Naive thymus-derived CD8-positive, alpha-beta T cell (primary cell): ENCODE data around the gene RGMB. TPM values are rescaled to one million over a fixed set of nuclear protein-coding genes. Genes with fewer than 3 reads are reported as not detected.
"Not testable (repeated sequence)": the region's sequence is repeated elsewhere in the genome, so short reads cannot be mapped to it uniquely, and the experiment has no call there.

Experiments used
- ATAC-seq, 2 donors: fragments of 150-1000 bp; cut with Tn5 transposase in 1 of 2; sonication (Bioruptor Pico), chemical (Tn5 transposase) in 1 of 2; 1 replicate in 1 of 2; 2 replicates in 1 of 2; pipeline ENCODE4 v1.10.0; 2021; ENCODE audit warnings: mild to moderate bottlenecking in 2 of 2, moderate library complexity in 2 of 2
- POLR2A ChIA-PET: fragments of 350-600 bp; sonication (Branson Sonifier 250); formaldehyde crosslinking; loops from one replicate; lab custom pipeline; 2021; ENCODE audit warnings: antibody characterized with exemption; lab: Charles Lee
- DNase-seq, 10 donors: peaks; one replicate each; pipeline versions ENCODE4 v3.0.0 to v3.0.0-alpha.2; 2020 to 2022
- H3K27ac Mint-ChIP-seq, 10 donors: one replicate each; pipeline ENCODE4 v1.8.0; 2020 to 2022; ENCODE audit warnings: mild to moderate bottlenecking in 10 of 10, mixed read lengths in 10 of 10, moderate library complexity in 4 of 10, inconsistent platforms in 1 of 10
- H3K27me3 Mint-ChIP-seq, 5 donors: one replicate each; pipeline ENCODE4 v1.8.0; 2021 to 2022; ENCODE audit warnings: mixed read lengths in 5 of 5
- H3K36me3 Mint-ChIP-seq, 3 donors: one replicate each; pipeline ENCODE4 v1.8.0; 2020 to 2022; ENCODE audit warnings: mixed read lengths in 3 of 3, mild to moderate bottlenecking in 2 of 3, inconsistent platforms in 1 of 3
- H3K4me1 Mint-ChIP-seq, 4 donors: one replicate each; pipeline ENCODE4 v1.8.0; 2021 to 2022; ENCODE audit warnings: mixed read lengths in 4 of 4
- H3K4me3 Mint-ChIP-seq, 10 donors: one replicate each; pipeline ENCODE4 v1.8.0; 2020 to 2022; ENCODE audit warnings: mild to moderate bottlenecking in 10 of 10, mixed read lengths in 10 of 10, moderate library complexity in 6 of 10, inconsistent platforms in 1 of 10
- H3K9me3 Mint-ChIP-seq, 9 donors: one replicate each; pipeline ENCODE4 v1.8.0; 2020 to 2022; ENCODE audit warnings: mixed read lengths in 9 of 9, mild to moderate bottlenecking in 3 of 9, inconsistent platforms in 1 of 9, moderate library complexity in 1 of 9
- polyA plus RNA-seq, 3 donors: library from polyadenylated mRNA; unstranded; fragments of 300-500 nt; fragmentation: Illumina TruSeq; gene quantifications; one replicate each; pipeline ENCODE4 v1.2.3, GENCODE V29; 2021
- total RNA-seq, 8 experiments: library from RNA in 2 of 8; stranded (reverse) in 2 of 8; gene quantifications; one replicate each; pipeline ENCODE4 v1.2.3 and lab custom pipeline; 2021 to 2026

The RGMB gene
- total RNA-seq (10 to 100 TPM; 23.0 to 25.0 TPM), polyA plus RNA-seq (1 to 10 TPM; 2.0 to 4.2 (median 3.6) TPM), total RNA-seq (lab: John Stamatoyannopoulos, UW) (7.4 to 22.6 (median 17.8) reads per million in 6 experiments)

- ATAC-seq = peak; percentile 83 to 85
- Mint-ChIP-seq H3K9me3 (no peaks in the 10 kb centered on the region), H3K4me3 (peak within 1 kb of the TSS; percentile 92 to 100 (median 97)), H3K27me3 (peaks cover 0 to 24% (median under 1%) of the 10 kb centered on the region in 5 donors), H3K36me3 (peaks cover 0 to 2% (median 0%) of the 10 kb centered on the region in 3 donors), H3K4me1 (peaks cover 32 to 76% (median 63%) of the 10 kb centered on the region in 4 donors), H3K27ac (peak within 1 kb of the TSS; percentile 91 to 98 (median 96))
- POLR2A ChIA-PET = interaction anchor here (1.5 kb wide), 1 partner anchor 155 kb away, joined by 3 read pairs; the partner anchor contains the start of gene CHD1
- DNase-seq = peak; percentile 77 to 96 (median 90)
Measured at GRCh38 chr5:98773464-98774191, at the start of gene RGMB. Gene RGMB, plus strand, starts transcription at chr5:98773663. Its CDS starts 408 bp downstream, at chr5:98774071.

- Mint-ChIP-seq H3K4me3 (no peak overlapping the region), H3K36me3 (no peaks in the 10 kb centered on the region), H3K4me1 (no peaks in the 10 kb centered on the region), H3K27ac (no peak overlapping the region), H3K27me3 (peaks cover 2 to 13% (median 5%) of the 10 kb centered on the region in 5 donors), H3K9me3 (no peaks in the 10 kb centered on the region)
- DNase-seq (no peak), ATAC-seq (no peak)
- POLR2A ChIA-PET = no interaction called here
Measured at GRCh38 chr5:98726258-98726657, 47.2 kb upstream of the RGMB start.

- POLR2A ChIA-PET = no interaction called here
- H3K36me3 Mint-ChIP-seq = no peaks in the 10 kb centered on the region
- no peaks in the 10 kb centered on the region for H3K9me3 Mint-ChIP-seq
Measured at GRCh38 chr5:98727686-98728085, 45.8 kb upstream of the RGMB start.

GRCh38 chr5:98734646-98735045, 38.8 kb upstream of the RGMB start:
- DNase-seq (no peak), ATAC-seq (no peak)
- Mint-ChIP-seq H3K9me3 (peaks cover 0 to 10% (median 5%) of the 10 kb centered on the region in 9 donors), H3K36me3 (peaks cover 0 to 5% (median 2%) of the 10 kb centered on the region in 3 donors), H3K4me1 (no peaks in the 10 kb centered on the region), H3K27ac (no peak overlapping the region), H3K4me3 (no peak overlapping the region), H3K27me3 (peaks cover 17 to 58% (median 25%) of the 10 kb centered on the region in 5 donors)
- POLR2A ChIA-PET = no interaction called here

More at GRCh38 chr5:98727686-98728085, 45.8 kb upstream of the RGMB start:
- ATAC-seq (no peak), DNase-seq (no peak)
- Mint-ChIP-seq H3K27me3 (peaks cover 6 to 10% (median 7%) of the 10 kb centered on the region in 5 donors), H3K27ac (no peak overlapping the region), H3K4me3 (no peak overlapping the region), H3K4me1 (no peaks in the 10 kb centered on the region)

GRCh38 chr5:98735806-98736507, 37.5 kb upstream of the RGMB start:
- ATAC-seq (no peak), DNase-seq (no peak)
- Mint-ChIP-seq H3K36me3 (peaks cover 0 to 5% (median 2%) of the 10 kb centered on the region in 3 donors), H3K4me1 (no peaks in the 10 kb centered on the region), H3K27ac (no peak overlapping the region), H3K4me3 (no peak overlapping the region), H3K9me3 (peaks cover 0 to 10% (median 5%) of the 10 kb centered on the region in 9 donors), H3K27me3 (peaks cover 21 to 65% (median 25%) of the 10 kb centered on the region in 5 donors)
- POLR2A ChIA-PET = no interaction called here

GRCh38 chr5:98736753-98737152, 36.7 kb upstream of the RGMB start:
- Mint-ChIP-seq H3K9me3 (peaks cover 0 to 10% (median 5%) of the 10 kb centered on the region in 9 donors), H3K27ac (no peak overlapping the region), H3K4me1 (no peaks in the 10 kb centered on the region), H3K36me3 (peaks cover 0 to 5% (median 2%) of the 10 kb centered on the region in 3 donors), H3K4me3 (no peak overlapping the region), H3K27me3 (peaks cover 20 to 73% (median 25%) of the 10 kb centered on the region in 5 donors)
- DNase-seq = no peak
- POLR2A ChIA-PET = no interaction called here
- no peak for ATAC-seq

- H3K4me1 Mint-ChIP-seq, POLR2A ChIA-PET, DNase-seq, H3K4me3 Mint-ChIP-seq, ATAC-seq, H3K27ac Mint-ChIP-seq, H3K36me3 Mint-ChIP-seq: not testable (repeated sequence)
- H3K27me3 Mint-ChIP-seq = peaks cover 17 to 78% (median 29%) of the 10 kb centered on the region in 5 donors
- H3K9me3 Mint-ChIP-seq = peaks cover 0 to 10% (median 5%) of the 10 kb centered on the region in 9 donors
Measured at GRCh38 chr5:98737441-98737840, 36.0 kb upstream of the RGMB start.

- Mint-ChIP-seq H3K27me3 (peaks cover 12 to 81% (median 33%) of the 10 kb centered on the region in 5 donors), H3K9me3 (peaks cover 0 to 10% (median 5%) of the 10 kb centered on the region in 9 donors)
- H3K4me1 Mint-ChIP-seq, ATAC-seq, H3K27ac Mint-ChIP-seq, DNase-seq, H3K36me3 Mint-ChIP-seq, H3K4me3 Mint-ChIP-seq, POLR2A ChIA-PET: not testable (repeated sequence)
Measured at GRCh38 chr5:98738481-98739149, 34.8 kb upstream of the RGMB start.

- Mint-ChIP-seq H3K4me1 (peaks cover 0 to 2% (median 0%) of the 10 kb centered on the region in 4 donors), H3K4me3 (no peak overlapping the region)
Measured at GRCh38 chr5:98741926-98742325, 31.5 kb upstream of the RGMB start.

GRCh38 chr5:98742396-98743073, 30.9 kb upstream of the RGMB start:
- Mint-ChIP-seq H3K27me3 (peaks cover 18 to 74% (median 33%) of the 10 kb centered on the region in 5 donors), H3K36me3 (peaks cover 0 to 8% (median 2%) of the 10 kb centered on the region in 3 donors), H3K4me1 (peaks cover 0 to 2% (median 0%) of the 10 kb centered on the region in 4 donors), H3K9me3 (peaks cover 0 to 14% (median 5%) of the 10 kb centered on the region in 9 donors), H3K4me3 (no peak overlapping the region), H3K27ac (no peak overlapping the region)
- POLR2A ChIA-PET = no interaction called here
- DNase-seq (no peak), ATAC-seq (peak in 1 of 2 donors; percentile 23)

More at GRCh38 chr5:98741926-98742325, 31.5 kb upstream of the RGMB start:
- POLR2A ChIA-PET = no interaction called here
- ATAC-seq (no peak), DNase-seq (no peak)
- Mint-ChIP-seq H3K36me3 (peaks cover 0 to 8% (median 2%) of the 10 kb centered on the region in 3 donors), H3K27me3 (peaks cover 18 to 80% (median 36%) of the 10 kb centered on the region in 5 donors), H3K9me3 (peaks cover 0 to 14% (median 5%) of the 10 kb centered on the region in 9 donors), H3K27ac (no peak overlapping the region)

- DNase-seq, H3K4me1 Mint-ChIP-seq, ATAC-seq, H3K9me3 Mint-ChIP-seq, H3K4me3 Mint-ChIP-seq, H3K27ac Mint-ChIP-seq, H3K36me3 Mint-ChIP-seq, POLR2A ChIA-PET: not testable (repeated sequence)
- peaks cover 10 to 35% (median 21%) of the 10 kb centered on the region in 5 donors for H3K27me3 Mint-ChIP-seq
Measured at GRCh38 chr5:98748259-98748658, 25.2 kb upstream of the RGMB start.

- Mint-ChIP-seq H3K4me3 (no peak overlapping the region), H3K27me3 (peaks cover 6 to 28% (median 13%) of the 10 kb centered on the region in 5 donors), H3K4me1 (no peaks in the 10 kb centered on the region), H3K36me3 (peaks cover 0 to 8% (median 0%) of the 10 kb centered on the region in 3 donors), H3K9me3 (peaks cover 0 to 10% (median 7%) of the 10 kb centered on the region in 9 donors), H3K27ac (no peak overlapping the region)
- ATAC-seq = no peak
- DNase-seq = no peak
- POLR2A ChIA-PET = no interaction called here
Measured at GRCh38 chr5:98749046-98749445, 24.4 kb upstream of the RGMB start.
